Measurements from ENCODE around the gene BABAM1.

GRCh38 chr19:17232258-17232657, 35.0 kb upstream of the BABAM1 start:
- TF ChIP-seq CTCF (IDR thresholded peaks at IDR 0.05): no peak
- TF ChIP-seq POLR2A (IDR thresholded peaks at IDR 0.05): no peak
- TF ChIP-seq EP300 (IDR thresholded peaks at IDR 0.05): no peak
